RWPE1 (cell line): Measurements from ENCODE around the gene TPO.

Experiments used
- CTCF ChIA-PET: fragments of 350-600 bp; sonication (Branson Sonifier 250); formaldehyde crosslinking; extraction: SDS; loops from one replicate; lab custom pipeline; 2021; lab: Yijun Ruan, JAX
- POLR2A ChIA-PET: fragments of 400-600 bp; formaldehyde crosslinking; extraction: SDS; loops from one replicate; lab custom pipeline; 2020; ENCODE audit warnings: antibody characterized with exemption; ENCODE audit not compliant: low non-redundant PET; lab: Yijun Ruan, JAX
- DNase-seq: peaks from one replicate; pipeline ENCODE4 v3.0.0; 2012; ENCODE audit warnings: low spot score
- H3K27ac ChIP-seq: fragments of 450-650 bp; 2 replicates; pipeline ENCODE4 v1.5.1; 2017
- CTCF ChIP-seq: fragments of 450-650 bp; conservative IDR thresholded peaks from 2 replicates; pipeline ENCODE4 v1.5.1; 2017; ENCODE audit warnings: low read depth, mild to moderate bottlenecking

Gene TPO

GRCh38 chr2:1499033-1499795, 86.0 kb downstream of the TPO start:
- POLR2A ChIA-PET, result no interaction called here
- no peak for DNase-seq
- no peak for TF ChIP-seq CTCF
- H3K27ac ChIP-seq, result no peak overlapping the region
- CTCF ChIA-PET, result interaction anchor here (0.5 kb wide), 1 partner anchor 387 kb away, joined by 4 read pairs; no protein-coding TSS in a partner anchor

GRCh38 chr2:1501038-1501851, 88.0 kb downstream of the TPO start:
- DNase-seq, result no peak
- no peak overlapping the region for H3K27ac ChIP-seq
- TF ChIP-seq CTCF, result no peak
- CTCF ChIA-PET, result interaction anchor here (0.6 kb wide), 1 partner anchor 22 kb away, joined by 3 read pairs; no protein-coding TSS in a partner anchor
- POLR2A ChIA-PET, result no interaction called here

GRCh38 chr2:1501991-1502390, 88.7 kb downstream of the TPO start:
- no peak for DNase-seq
- no peak for TF ChIP-seq CTCF
- CTCF ChIA-PET, result interaction anchor here (0.7 kb wide), 1 partner anchor 361 kb away, joined by 3 read pairs; no protein-coding TSS in a partner anchor
- POLR2A ChIA-PET, result no interaction called here
- H3K27ac ChIP-seq, result no peak overlapping the region

GRCh38 chr2:1502891-1503304, 89.6 kb downstream of the TPO start:
- no peak for DNase-seq
- no peak for TF ChIP-seq CTCF
- CTCF ChIA-PET, result no interaction called here
- no peak overlapping the region for H3K27ac ChIP-seq
- POLR2A ChIA-PET, result no interaction called here

GRCh38 chr2:1503471-1504310, 90.4 kb downstream of the TPO start:
- ChIA-PET CTCF (no interaction called here), POLR2A (no interaction called here)
- TF ChIP-seq CTCF, result no peak
- H3K27ac ChIP-seq, result no peak overlapping the region
- no peak for DNase-seq

GRCh38 chr2:1504311-1504750, 91.1 kb downstream of the TPO start:
- no peak overlapping the region for H3K27ac ChIP-seq
- DNase-seq, result no peak
- no peak for TF ChIP-seq CTCF
- CTCF ChIA-PET, result no interaction called here
- POLR2A ChIA-PET, result no interaction called here
